ENCODE measurements around the gene CLEC16A. TPM values are rescaled to one million over a fixed set of nuclear protein-coding genes. Genes with fewer than 3 reads are reported as not detected.

Gene CLEC16A
- total and polyA plus RNA-seq, 2 donors (not counting 1 experiment from before 2014, with no cell fraction given) = 21.9 to 79.5 TPM

DNA sequence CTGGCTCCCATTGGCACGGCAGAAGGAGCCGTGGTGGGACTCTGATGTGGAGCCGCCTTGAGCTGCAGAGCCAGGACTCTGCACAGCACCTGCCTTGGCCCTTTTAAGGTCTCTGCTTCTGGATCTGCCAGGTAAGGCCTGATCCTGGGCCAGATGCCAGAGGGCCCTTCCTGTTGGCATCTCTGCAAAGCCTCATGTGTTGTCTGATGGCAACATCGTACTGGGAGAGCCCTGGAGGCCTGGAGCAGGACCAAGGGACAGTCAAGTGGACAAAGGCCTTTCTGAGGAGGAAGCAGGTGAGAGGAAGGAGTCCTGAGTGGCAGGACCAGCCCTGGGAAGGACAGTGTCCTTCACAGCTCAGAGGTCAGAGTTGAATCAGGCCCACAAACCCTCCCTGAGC is 285.5 kb downstream of the CLEC16A start:
- no peaks in the 10 kb centered on the region for H3K36me3 ChIP-seq (replicated peaks in 1 of 2; ENCODE audit: control extremely low read depth in 1 of 2, control insufficient read depth in 1 of 2, extremely low read depth in 1 of 2, insufficient read depth in 2 of 2, low read length in 1 of 2)
- POLR2A ChIA-PET = interaction anchor here (1.5 kb wide), 1 partner anchor 18 kb away, joined by 3 read pairs; no protein-coding TSS in a partner anchor
- no peaks in the 10 kb centered on the region for H3K9me3 ChIP-seq (ENCODE audit: control extremely low read depth in 1 of 3, control insufficient read depth in 2 of 3, insufficient read depth in 1 of 3, low read length in 2 of 3)
- no peak overlapping the region for H3K27ac ChIP-seq (ENCODE audit: low read length in 2 of 2)
- no peaks in the 10 kb centered on the region for H3K79me2 ChIP-seq (ENCODE audit: control insufficient read depth, insufficient read depth, low read length)
- TF ChIP-seq, protein P1, sequence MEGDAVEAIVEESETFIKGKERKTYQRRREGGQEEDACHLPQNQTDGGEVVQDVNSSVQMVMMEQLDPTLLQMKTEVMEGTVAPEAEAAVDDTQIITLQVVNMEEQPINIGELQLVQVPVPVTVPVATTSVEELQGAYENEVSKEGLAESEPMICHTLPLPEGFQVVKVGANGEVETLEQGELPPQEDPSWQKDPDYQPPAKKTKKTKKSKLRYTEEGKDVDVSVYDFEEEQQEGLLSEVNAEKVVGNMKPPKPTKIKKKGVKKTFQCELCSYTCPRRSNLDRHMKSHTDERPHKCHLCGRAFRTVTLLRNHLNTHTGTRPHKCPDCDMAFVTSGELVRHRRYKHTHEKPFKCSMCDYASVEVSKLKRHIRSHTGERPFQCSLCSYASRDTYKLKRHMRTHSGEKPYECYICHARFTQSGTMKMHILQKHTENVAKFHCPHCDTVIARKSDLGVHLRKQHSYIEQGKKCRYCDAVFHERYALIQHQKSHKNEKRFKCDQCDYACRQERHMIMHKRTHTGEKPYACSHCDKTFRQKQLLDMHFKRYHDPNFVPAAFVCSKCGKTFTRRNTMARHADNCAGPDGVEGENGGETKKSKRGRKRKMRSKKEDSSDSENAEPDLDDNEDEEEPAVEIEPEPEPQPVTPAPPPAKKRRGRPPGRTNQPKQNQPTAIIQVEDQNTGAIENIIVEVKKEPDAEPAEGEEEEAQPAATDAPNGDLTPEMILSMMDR (IDR thresholded peaks at IDR 0.05) = no peak
- no peak for TF ChIP-seq EZH2 (IDR thresholded peaks at IDR 0.05; ENCODE audit: borderline replicate concordance, insufficient read depth, low read depth, low read length, poor library complexity, severe bottlenecking)
- H3K9me3 Mint-ChIP-seq (ENCODE audit: insufficient read depth) = no peaks in the 10 kb centered on the region
- DNase-seq (no peak), ATAC-seq (ENCODE audit: low read depth) (no peak)
- 98% methylated on average over 4 of the region's 4 CpGs for WGBS (ENCODE audit: insufficient coverage)
- CTCF ChIA-PET = interaction anchor here (1.4 kb wide), 1 partner anchor 26 kb away, joined by 3 read pairs; the partner anchor contains the start of gene SOCS1
- H3K4me1 ChIP-seq (ENCODE audit: control insufficient read depth in 2 of 2, insufficient read depth in 2 of 2, low read length in 2 of 2) = peaks cover 26 to 32% of the 10 kb centered on the region in 2 donors
- no peak overlapping the region for H3K4me3 ChIP-seq (ENCODE audit: control extremely low read depth in 1 of 5, extremely low read depth in 1 of 5, insufficient read depth in 1 of 5, low read depth in 2 of 5, low read length in 4 of 5)
- no peak overlapping the region for H3K9ac ChIP-seq (ENCODE audit: low read length)
- no peak overlapping the region for H2AFZ ChIP-seq (ENCODE audit: insufficient read depth, low read depth, low read length, poor library complexity, severe bottlenecking)
- H3K4me2 ChIP-seq (replicated peaks; ENCODE audit: low read depth, low read length, poor library complexity, severe bottlenecking) = no peak overlapping the region
- H3K4me1 Mint-ChIP-seq = peaks cover 49% of the 10 kb centered on the region
- no peaks in the 10 kb centered on the region for H4K20me1 ChIP-seq (ENCODE audit: control insufficient read depth, insufficient read depth, low read length, poor library complexity, severe bottlenecking)
- H3K4me3 Mint-ChIP-seq = no peak overlapping the region
- H3K27ac Mint-ChIP-seq = peak overlapping the region; percentile 65
- intact Hi-C loops (cut with micrococcal nuclease) = no loop called here
- no peaks in the 10 kb centered on the region for H3K27me3 Mint-ChIP-seq
- H3K27me3 ChIP-seq (replicated peaks in 1 of 4; ENCODE audit: control extremely low read depth in 1 of 4, control insufficient read depth in 3 of 4, insufficient read depth in 4 of 4, low read length in 3 of 4) = no peaks in the 10 kb centered on the region

DNA sequence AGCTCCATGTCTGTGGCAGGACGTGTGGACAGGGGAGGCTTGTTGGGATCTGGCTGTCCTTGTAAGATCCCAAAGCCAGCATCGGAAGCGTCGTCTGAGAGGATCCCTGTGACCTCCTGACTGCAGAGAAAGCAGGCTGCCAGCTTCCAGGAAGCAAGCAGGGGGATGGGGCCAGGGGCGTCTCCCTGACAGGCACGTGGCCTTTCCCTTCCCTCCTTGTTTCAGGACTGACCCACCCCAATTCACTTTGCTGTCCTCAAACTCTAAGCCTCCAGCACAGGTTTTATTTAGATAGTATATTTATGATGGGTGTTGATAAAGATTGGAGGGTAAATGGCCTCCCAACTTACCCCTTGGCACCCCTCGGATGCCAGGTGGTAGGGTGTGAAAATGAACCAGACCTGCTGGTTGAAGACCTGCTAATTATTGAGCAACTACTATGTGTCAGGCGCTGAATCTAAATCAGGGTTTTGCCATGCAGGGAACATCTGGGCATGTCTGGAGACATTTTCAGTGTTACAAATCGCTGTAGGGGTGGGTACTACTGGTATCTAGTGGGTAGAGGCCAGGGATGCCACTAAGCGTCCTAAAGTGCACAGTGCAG is 287.1 kb downstream of the CLEC16A start:
- H3K27me3 ChIP-seq (replicated peaks in 1 of 4; ENCODE audit: control extremely low read depth in 1 of 4, control insufficient read depth in 3 of 4, insufficient read depth in 4 of 4, low read length in 3 of 4) = no peaks in the 10 kb centered on the region
- Mint-ChIP-seq H3K27ac (peak overlapping the region; percentile 50), H3K27me3 (no peaks in the 10 kb centered on the region), H3K4me3 (peak overlapping the region; percentile 26), H3K4me1 (peaks cover 35% of the 10 kb centered on the region), H3K9me3 (ENCODE audit: insufficient read depth) (no peaks in the 10 kb centered on the region)
- intact Hi-C loops (cut with micrococcal nuclease) = no loop called here
- H3K4me2 ChIP-seq (replicated peaks; ENCODE audit: low read depth, low read length, poor library complexity, severe bottlenecking) = no peak overlapping the region
- no peak for TF ChIP-seq EZH2 (IDR thresholded peaks at IDR 0.05; ENCODE audit: borderline replicate concordance, insufficient read depth, low read depth, low read length, poor library complexity, severe bottlenecking)
- TF ChIP-seq, protein P1 (IDR thresholded peaks at IDR 0.05) = no peak
- H3K9me3 ChIP-seq (ENCODE audit: control extremely low read depth in 1 of 3, control insufficient read depth in 2 of 3, insufficient read depth in 1 of 3, low read length in 2 of 3) = no peaks in the 10 kb centered on the region
- no peaks in the 10 kb centered on the region for H4K20me1 ChIP-seq (ENCODE audit: control insufficient read depth, insufficient read depth, low read length, poor library complexity, severe bottlenecking)
- no peaks in the 10 kb centered on the region for H3K79me2 ChIP-seq (ENCODE audit: control insufficient read depth, insufficient read depth, low read length)
- no peaks in the 10 kb centered on the region for H3K36me3 ChIP-seq (replicated peaks in 1 of 2; ENCODE audit: control extremely low read depth in 1 of 2, control insufficient read depth in 1 of 2, extremely low read depth in 1 of 2, insufficient read depth in 2 of 2, low read length in 1 of 2)
- no peak overlapping the region for H2AFZ ChIP-seq (ENCODE audit: insufficient read depth, low read depth, low read length, poor library complexity, severe bottlenecking)
- no peak overlapping the region for H3K27ac ChIP-seq (ENCODE audit: low read length in 2 of 2)
- DNase-seq (no peak), ATAC-seq (ENCODE audit: low read depth) (no peak)
- CTCF ChIA-PET = interaction anchor here (0.9 kb wide), 1 partner anchor 12 kb away, joined by 3 read pairs; no protein-coding TSS in a partner anchor
- POLR2A ChIA-PET = interaction anchor here (0.6 to 1.5 kb wide), 5 partner anchors 17 to 145 kb away, joined by 3 to 7 read pairs (median 3); partner anchors contain the start of gene SOCS1
- peaks cover 16 to 19% of the 10 kb centered on the region in 2 donors for H3K4me1 ChIP-seq (ENCODE audit: control insufficient read depth in 2 of 2, insufficient read depth in 2 of 2, low read length in 2 of 2)
- no peak overlapping the region for H3K4me3 ChIP-seq (ENCODE audit: control extremely low read depth in 1 of 5, extremely low read depth in 1 of 5, insufficient read depth in 1 of 5, low read depth in 2 of 5, low read length in 4 of 5)
- H3K9ac ChIP-seq (ENCODE audit: low read length) = no peak overlapping the region
- WGBS (ENCODE audit: insufficient coverage) = 93% methylated on average over 8 of the region's 10 CpGs
